ENCODE results near the gene GNAS. TPM values are rescaled to one million over a fixed set of nuclear protein-coding genes. Genes with fewer than 3 reads are reported as not detected.

GNAS gene
- polyA plus RNA-seq, 1 donor (not counting 4 experiments of a cell fraction or from before 2014, with no cell fraction given), result 560 TPM

GRCh38 chr20:58815448-58815847 lies 37.1 kb upstream of the GNAS start:
- dilution Hi-C loops (cut with MboI; ENCODE audit: extremely low pct_ligation_motif_present, low sequenced_read_pairs), result no loop called here
- Histone ChIP-seq H3K4me3 (ENCODE audit: control insufficient read depth in 2 of 3, extremely low read depth in 1 of 3, insufficient read depth in 2 of 3, low read depth in 1 of 3, low read length in 3 of 3) (no peak overlapping the region), H3K9me3 (ENCODE audit: control insufficient read depth, low read depth, low read length) (no peaks in the 10 kb centered on the region), H4K20me1 (ENCODE audit: control insufficient read depth, extremely low read depth, insufficient read depth, low read length) (no peaks in the 10 kb centered on the region), H3K36me3 (ENCODE audit: control insufficient read depth in 2 of 2, extremely low read depth in 1 of 2, insufficient read depth in 2 of 2, low read length in 2 of 2) (no peaks in the 10 kb centered on the region), H3K27ac (ENCODE audit: control insufficient read depth, insufficient read depth, low read length) (no peak overlapping the region), H3K4me2 (ENCODE audit: control insufficient read depth, extremely low read depth, insufficient read depth, low read depth, low read length) (no peak overlapping the region), H3K9ac (ENCODE audit: control insufficient read depth, extremely low read depth, insufficient read depth, low read length) (no peak overlapping the region), H3K4me1 (ENCODE audit: control insufficient read depth, extremely low read depth, insufficient read depth, low read length) (peaks cover 10% of the 10 kb centered on the region), H3K79me2 (ENCODE audit: control insufficient read depth, insufficient read depth, low read length) (no peaks in the 10 kb centered on the region), H2AFZ (ENCODE audit: control insufficient read depth, low read length) (no peak overlapping the region), H3K9me1 (ENCODE audit: control insufficient read depth, extremely low read depth, insufficient read depth, low read length) (no peaks in the 10 kb centered on the region), H3K27me3 (ENCODE audit: control insufficient read depth, extremely low read depth, insufficient read depth, low read length) (peaks cover 38% of the 10 kb centered on the region)
- TF ChIP-seq CTCF (optimal IDR thresholded peaks at IDR 0.05 in 1 of 3, IDR thresholded peaks at IDR 0.05 in 1 of 3, conservative IDR thresholded peaks at IDR 0.05 in 1 of 3; ENCODE audit: extremely low read depth in 1 of 3, insufficient read depth in 2 of 3, low read length in 3 of 3) (no peak), EZH2 (IDR thresholded peaks at IDR 0.05; ENCODE audit: low read length) (no peak)
- DNase-seq (ENCODE audit: low read depth, low spot score) (no peak), FAIRE-seq (no peak)

- peaks cover 2% of the 10 kb centered on the region for H3K9me3 ChIP-seq (ENCODE audit: control insufficient read depth, low read depth, low read length)
- H4K20me1 ChIP-seq (ENCODE audit: control insufficient read depth, extremely low read depth, insufficient read depth, low read length), result no peaks in the 10 kb centered on the region
- H3K27ac ChIP-seq (ENCODE audit: control insufficient read depth, insufficient read depth, low read length), result no peak overlapping the region
- dilution Hi-C loops (cut with MboI; ENCODE audit: extremely low pct_ligation_motif_present, low sequenced_read_pairs), result no loop called here
- H3K4me2 ChIP-seq (ENCODE audit: control insufficient read depth, extremely low read depth, insufficient read depth, low read depth, low read length), result no peak overlapping the region
- H2AFZ ChIP-seq (ENCODE audit: control insufficient read depth, low read length), result no peak overlapping the region
- peaks cover 10% of the 10 kb centered on the region for H3K4me1 ChIP-seq (ENCODE audit: control insufficient read depth, extremely low read depth, insufficient read depth, low read length)
- H3K9ac ChIP-seq (ENCODE audit: control insufficient read depth, extremely low read depth, insufficient read depth, low read length), result no peak overlapping the region
- H3K27me3 ChIP-seq (ENCODE audit: control insufficient read depth, extremely low read depth, insufficient read depth, low read length), result peaks cover 35% of the 10 kb centered on the region
- H3K79me2 ChIP-seq (ENCODE audit: control insufficient read depth, insufficient read depth, low read length), result no peaks in the 10 kb centered on the region
- TF ChIP-seq EZH2 (IDR thresholded peaks at IDR 0.05; ENCODE audit: low read length) (no peak), CTCF (optimal IDR thresholded peaks at IDR 0.05 in 1 of 3, IDR thresholded peaks at IDR 0.05 in 1 of 3, conservative IDR thresholded peaks at IDR 0.05 in 1 of 3; ENCODE audit: extremely low read depth in 1 of 3, insufficient read depth in 2 of 3, low read length in 3 of 3) (no peak)
- no peaks in the 10 kb centered on the region for H3K9me1 ChIP-seq (ENCODE audit: control insufficient read depth, extremely low read depth, insufficient read depth, low read length)
- FAIRE-seq, result no peak
- H3K4me3 ChIP-seq (ENCODE audit: control insufficient read depth in 2 of 3, extremely low read depth in 1 of 3, insufficient read depth in 2 of 3, low read depth in 1 of 3, low read length in 3 of 3), result no peak overlapping the region
- DNase-seq (ENCODE audit: low read depth, low spot score), result no peak
- H3K36me3 ChIP-seq (ENCODE audit: control insufficient read depth in 2 of 2, extremely low read depth in 1 of 2, insufficient read depth in 2 of 2, low read length in 2 of 2), result no peaks in the 10 kb centered on the region
These were observed 36.5 kb upstream of the GNAS start for GRCh38 chr20:58816051-58816450.

All from keratinocyte (primary cell).